Activated T-helper 9 cell treated with anti-CD3 and anti-CD28 coated beads, Interleukin-2, amount 50 U/mL, for 16 hours (primary cell): ENCODE results near the gene PIKFYVE.
"Not testable (repeated sequence)": the region's sequence is repeated elsewhere in the genome, so short reads cannot be mapped to it uniquely, and the experiment has no call there.

Source experiments
- DNase-seq: peaks from one replicate; pipeline ENCODE4 v3.0.0-alpha.2; 2020; ENCODE audit warnings: low read depth

PIKFYVE gene

DNA sequence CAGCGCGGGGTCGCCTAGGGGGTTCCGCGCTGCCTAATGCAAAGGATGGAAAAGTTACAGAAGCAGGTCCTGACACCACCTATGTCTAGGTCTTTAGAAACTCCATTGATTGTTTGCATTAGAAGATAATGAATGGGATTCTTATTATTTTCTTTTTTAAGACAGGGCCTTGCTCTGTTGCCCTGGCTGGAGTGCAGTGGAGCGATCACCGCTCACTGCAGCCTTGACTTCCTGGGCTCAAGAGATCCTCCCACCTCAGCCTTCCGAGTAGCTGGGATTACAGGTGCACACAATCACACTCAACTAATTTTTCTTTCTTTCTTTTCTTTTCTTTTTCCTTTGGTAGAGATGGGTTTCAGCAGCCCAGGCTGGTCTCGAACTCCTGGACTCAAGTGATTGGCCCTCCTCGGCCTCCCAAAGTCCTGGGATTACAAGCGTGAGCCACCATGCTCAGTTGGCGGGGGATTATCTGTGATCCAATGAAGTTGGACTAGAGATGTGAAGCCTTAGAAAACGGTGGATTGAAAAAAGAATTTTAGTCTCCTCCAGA, 10.4 kb upstream of the PIKFYVE start:
- no peak for DNase-seq

GRCh38 chr2:208256192-208256782, 9.8 kb upstream of the PIKFYVE start:
- DNase-seq = no peak

GRCh38 chr2:208256849-208257813, 8.9 kb upstream of the PIKFYVE start:
- DNase-seq = not testable (repeated sequence)

- no peak for DNase-seq
Observed at GRCh38 chr2:208265371-208265800, 669 bp upstream of the PIKFYVE start.

DNA sequence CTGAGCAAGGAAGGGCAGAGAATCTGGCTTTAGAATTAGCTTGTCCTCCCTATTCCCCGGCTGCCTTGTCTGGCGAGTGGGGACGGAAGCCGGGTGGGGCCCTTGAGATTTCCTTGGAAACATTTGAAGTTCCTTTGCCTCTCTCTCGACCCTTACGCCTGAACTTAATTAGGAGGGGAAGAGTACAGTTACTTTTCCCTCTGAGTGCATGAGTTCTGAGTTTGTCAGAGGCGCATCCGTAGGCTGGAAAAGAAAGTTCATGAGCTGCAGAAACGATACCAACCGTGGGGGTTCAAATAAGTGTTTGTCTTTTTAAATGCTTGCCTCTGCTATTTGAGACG, 468 bp downstream of the PIKFYVE start:
- no peak for DNase-seq

GRCh38 chr2:208266936-208267335, 881 bp downstream of the PIKFYVE start:
- no peak for DNase-seq

GRCh38 chr2:208267526-208267925, 1.5 kb downstream of the PIKFYVE start:
- DNase-seq = not testable (repeated sequence)

- DNase-seq = no peak
Observed at GRCh38 chr2:208268156-208268952, 2.3 kb downstream of the PIKFYVE start.

- DNase-seq = no peak
Observed at GRCh38 chr2:208269091-208269490, 3.0 kb downstream of the PIKFYVE start.

GRCh38 chr2:208274748-208275147, 8.7 kb downstream of the PIKFYVE start:
- no peak for DNase-seq

- no peak for DNase-seq
Observed at GRCh38 chr2:208278549-208278948, 12.5 kb downstream of the PIKFYVE start.

DNA sequence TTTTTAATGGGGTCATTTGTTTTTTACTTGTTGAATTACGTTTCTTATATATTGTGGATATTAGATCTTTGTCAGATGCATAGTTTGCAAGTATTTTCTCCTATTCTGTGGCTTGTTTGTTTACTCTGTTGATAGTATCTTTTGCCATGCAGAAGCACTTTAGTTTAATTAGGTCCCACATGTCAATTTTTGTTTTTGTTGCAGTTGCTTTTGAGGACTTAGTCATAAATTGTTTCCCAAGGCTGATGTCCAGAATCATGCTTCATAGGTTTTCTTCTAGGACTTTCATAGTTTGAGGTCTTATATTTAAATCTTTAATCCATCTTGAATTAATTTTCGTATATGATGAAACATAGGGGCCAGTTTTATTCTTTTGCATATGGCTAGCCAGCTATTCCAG, 13.2 kb downstream of the PIKFYVE start:
- DNase-seq = no peak

- DNase-seq = no peak
Observed at GRCh38 chr2:208280234-208280633, 14.2 kb downstream of the PIKFYVE start.

DNA sequence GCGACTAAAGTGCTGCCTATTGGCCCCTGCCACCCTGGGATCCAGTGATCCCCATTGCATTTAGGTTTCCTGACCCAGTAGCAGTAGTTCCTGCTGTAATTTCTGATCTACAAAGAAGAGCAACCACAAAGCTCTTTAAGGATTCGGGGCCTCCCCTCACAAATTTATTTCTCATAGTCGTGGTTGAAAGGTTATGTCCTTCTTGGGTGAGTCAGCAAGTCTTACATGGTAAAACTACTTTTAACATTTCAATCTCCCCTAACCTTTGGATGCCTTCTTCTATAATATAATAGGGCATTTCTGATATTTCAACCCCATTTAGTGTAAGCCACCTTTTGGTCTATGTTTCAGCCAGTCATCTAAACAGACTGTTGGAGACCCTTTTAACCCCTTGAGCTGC, 14.9 kb downstream of the PIKFYVE start:
- DNase-seq = no peak

GRCh38 chr2:208285853-208286252, 19.8 kb downstream of the PIKFYVE start:
- DNase-seq = no peak

DNA sequence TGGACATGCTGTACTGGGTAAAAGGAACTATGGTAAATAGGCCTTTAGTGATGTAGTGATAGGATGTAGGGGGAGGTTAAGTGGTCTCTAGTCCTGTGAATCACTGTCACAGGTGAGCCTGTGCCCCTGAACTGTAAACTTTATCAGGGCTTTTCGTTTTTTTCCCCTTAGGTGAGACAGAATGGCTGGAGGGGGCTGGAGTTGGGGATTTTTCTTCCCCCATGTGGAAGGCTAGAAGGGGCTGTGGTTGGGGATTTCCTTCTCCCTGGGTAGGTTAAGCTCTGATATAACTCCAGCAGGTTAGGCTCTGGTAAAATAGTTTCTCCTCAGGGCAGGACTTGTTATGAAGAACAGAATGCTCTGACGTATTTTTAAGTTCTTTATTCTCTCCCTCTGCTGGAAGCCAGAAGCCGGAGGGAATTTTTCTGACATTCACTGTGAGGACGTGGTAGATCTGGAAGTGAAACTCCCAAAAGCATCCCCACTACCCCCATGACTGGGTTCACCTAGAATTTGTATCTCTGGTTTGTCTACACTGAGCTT, 28.5 kb downstream of the PIKFYVE start:
- DNase-seq = no peak

GRCh38 chr2:208295834-208296233, 29.8 kb downstream of the PIKFYVE start:
- DNase-seq = no peak

DNA sequence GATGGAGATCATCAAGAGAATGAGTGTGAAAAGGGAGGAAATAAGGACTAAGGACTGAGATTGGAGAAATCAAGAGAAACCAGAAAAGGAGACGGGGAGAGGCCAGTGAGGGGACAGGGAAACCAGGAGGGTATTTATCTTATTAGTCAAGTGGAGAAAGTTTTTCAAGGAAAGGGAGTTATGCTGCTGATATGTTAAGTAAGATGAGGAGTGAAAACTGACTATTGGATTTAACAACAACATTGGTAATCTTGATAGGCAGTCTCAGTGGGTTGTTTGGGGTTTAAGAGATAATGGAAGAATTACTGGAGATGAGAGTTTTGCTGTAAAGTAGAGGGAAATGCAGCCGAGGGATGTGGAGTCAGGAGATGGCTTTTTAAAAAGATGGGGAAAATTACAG, 30.6 kb downstream of the PIKFYVE start:
- no peak for DNase-seq

GRCh38 chr2:208297961-208298360, 31.9 kb downstream of the PIKFYVE start:
- no peak for DNase-seq

DNA sequence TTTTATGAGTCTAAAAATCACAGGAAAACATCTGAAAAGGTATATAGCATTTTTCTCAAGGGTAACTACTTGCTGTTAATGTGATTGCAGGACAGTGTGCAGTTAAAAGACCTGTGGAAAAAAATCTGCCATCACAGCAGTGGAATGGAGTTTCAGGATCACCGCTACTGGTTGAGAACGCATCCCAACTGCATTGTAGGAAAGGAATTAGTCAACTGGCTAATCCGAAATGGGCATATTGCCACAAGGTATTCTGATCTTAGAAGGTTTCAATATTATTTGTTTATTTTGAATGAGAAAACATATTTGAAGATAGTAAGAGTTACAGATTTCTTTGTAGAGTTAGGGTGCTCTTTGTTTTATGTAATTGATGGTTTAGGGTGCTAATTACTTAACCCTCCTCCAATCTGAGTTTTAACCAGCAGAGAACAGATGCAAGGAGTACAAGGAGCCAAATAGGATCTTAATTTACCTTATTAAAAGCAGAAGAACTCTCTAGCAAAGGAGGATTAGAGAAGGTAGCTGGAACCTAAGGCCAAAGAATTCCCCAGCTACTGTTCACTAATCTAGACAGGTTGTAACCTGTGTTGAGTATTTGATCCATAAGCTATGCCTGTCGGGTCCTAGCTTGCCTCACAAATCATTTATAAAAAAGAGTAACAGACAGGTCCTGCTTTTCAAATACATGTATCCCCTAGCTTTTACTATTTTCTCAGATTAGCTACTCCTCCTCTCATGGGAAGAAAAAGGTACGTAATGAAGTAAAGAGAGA, 35.0 kb downstream of the PIKFYVE start:
- no peak for DNase-seq

- no peak for DNase-seq
Observed at GRCh38 chr2:208304157-208304556, 38.1 kb downstream of the PIKFYVE start.
